ENCODE data around the gene FBXO40.

The FBXO40 gene

DNA sequence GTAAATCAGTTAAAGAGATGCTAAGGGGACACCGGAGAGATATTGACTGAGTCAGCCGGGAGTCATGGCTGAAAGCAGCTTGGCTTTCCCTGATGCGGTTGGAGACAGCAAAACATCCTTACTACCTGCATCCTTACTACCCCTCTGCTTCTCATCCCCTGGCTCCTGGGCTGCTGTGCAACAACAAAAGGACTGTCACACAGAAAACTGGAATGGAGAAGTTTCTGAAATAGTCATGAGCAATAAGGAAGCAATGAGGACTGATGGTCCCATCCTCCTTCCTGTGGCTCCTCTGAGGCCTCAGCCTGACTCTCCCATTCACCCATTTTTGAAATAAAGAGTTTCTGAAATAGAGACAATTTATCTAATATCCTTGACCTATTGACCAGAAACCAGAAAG lies 66.4 kb downstream of the FBXO40 start:
- DNase-seq (ENCODE audit: low read depth, low spot score) = no peak
- peak overlapping the region; percentile 73 for H3K4me3 ChIP-seq (ENCODE audit: low read length)

DNA sequence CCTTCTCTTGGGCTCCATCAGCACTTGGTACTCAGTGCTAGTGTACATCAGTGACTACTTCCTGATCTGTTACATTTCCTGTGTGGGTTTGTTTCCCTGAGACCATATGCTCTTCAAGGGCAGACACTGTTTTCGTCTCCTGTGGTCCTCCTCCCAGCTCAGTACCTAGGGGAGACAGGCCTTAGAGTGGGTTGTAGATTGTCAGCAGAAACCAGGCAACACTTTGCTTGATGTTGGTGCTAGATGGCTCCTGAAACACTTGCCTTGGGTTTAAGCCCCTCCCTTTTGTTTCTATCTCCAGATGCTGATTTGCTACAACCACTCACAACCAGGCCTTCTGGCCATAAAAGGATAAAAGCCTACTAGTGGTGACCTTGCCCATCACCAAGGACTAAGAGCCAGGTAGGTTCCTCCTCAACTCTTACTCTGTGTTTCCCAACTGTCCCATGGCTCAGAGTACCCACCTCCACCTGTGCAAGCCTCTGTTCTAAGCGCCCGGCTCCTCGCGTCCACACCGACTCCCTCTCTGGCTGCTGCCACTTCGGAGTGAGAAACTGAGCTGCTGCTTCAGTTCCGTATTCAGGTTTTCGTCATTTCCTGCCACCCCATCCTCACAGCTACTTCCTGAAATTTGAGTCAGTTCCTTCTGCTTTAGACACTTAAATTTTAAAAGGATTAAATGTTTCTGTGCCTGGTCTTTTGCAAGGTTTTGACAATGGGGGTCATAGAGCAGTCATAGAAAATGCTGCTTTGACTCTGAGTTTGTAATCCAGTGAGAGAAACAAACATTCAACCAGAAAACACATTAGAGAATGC lies 67.4 kb downstream of the FBXO40 start, which contains the start of gene HCLS1:
HCLS1 (minus strand) TSS at position 548 of the 816 bp plus-strand sequence. CDS start 2,556 bp downstream, outside the sequence.
- DNase-seq (ENCODE audit: low read depth, low spot score) = peak; percentile 69
- H3K4me3 ChIP-seq (ENCODE audit: low read length) = peak within 1 kb of the TSS; percentile 73

DNA sequence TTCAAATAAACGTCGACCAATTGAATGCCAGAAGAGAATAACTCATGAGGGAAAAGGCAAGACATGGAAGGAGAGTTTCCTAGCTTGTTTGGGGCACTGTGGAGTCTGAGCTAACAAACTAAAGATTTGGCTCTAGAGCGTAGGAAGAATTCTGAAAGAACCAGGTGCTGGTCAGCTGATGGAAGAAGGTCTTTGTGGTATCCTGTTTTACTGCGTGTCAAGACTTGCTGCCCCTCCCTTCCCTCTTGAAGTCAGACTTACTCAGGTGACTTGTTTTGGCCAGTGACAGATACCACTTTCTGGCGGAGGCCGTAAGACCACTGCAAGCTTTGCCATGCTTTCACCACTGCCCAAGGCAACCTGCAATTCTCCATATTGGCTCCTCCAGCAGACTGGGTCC lies 68.2 kb downstream of the FBXO40 start:
- H3K4me3 ChIP-seq (ENCODE audit: low read length) = no peak overlapping the region
- no peak for DNase-seq (ENCODE audit: low read depth, low spot score)

DNA sequence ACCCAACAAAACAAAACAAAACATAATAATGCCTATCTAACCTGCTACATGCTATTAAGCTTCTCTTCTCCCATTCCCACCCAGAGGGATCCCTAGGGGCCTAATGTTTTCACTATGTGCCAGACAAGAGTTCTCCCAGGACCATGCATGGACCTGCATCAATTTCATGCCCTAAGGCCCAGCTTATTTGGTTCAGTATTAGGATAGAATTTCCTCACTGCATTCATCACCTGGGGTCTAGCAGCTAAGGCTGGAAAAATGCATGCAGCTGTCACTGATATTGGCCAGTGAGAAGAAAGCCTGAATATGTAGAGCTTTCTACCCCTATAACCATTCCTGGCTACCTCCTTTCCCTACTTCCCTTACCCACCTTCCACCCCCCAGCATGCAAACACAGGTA lies 69.6 kb downstream of the FBXO40 start:
- DNase-seq (ENCODE audit: low read depth, low spot score) = no peak
- H3K4me3 ChIP-seq (ENCODE audit: low read length) = no peak overlapping the region

DNA sequence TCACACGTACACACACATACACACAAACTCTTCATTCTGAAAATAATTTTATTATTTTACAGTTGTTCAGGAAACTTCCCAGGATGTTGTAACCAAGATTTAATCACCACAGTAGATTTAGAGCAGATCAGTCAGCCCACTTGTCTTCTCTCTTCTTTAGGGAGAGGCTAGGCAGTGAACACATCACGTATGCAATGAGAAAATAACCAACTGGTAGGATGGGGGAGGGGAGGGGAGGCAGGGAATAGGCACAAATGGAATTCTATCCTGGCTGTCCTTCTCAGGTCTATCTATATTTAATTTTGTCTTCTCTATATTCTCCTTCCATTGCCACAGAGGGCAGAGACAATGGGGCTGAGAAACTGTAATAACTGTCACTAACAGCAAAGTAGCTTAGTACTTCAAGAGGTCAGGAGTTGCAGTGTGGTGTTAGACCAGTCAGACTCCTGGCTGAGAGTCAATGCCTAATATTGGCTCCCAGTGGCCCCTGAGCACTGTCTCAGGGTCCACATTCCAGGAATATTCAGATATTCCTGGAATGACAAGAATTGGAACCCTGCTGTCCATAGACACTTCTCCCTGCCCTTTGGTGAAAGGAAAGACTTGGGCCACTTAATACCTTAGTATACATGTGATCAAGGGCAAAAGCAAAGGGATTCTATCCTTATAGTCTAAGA lies 70.1 kb downstream of the FBXO40 start:
- H3K4me3 ChIP-seq (ENCODE audit: low read length) = no peak overlapping the region
- DNase-seq (ENCODE audit: low read depth, low spot score) = no peak

DNA sequence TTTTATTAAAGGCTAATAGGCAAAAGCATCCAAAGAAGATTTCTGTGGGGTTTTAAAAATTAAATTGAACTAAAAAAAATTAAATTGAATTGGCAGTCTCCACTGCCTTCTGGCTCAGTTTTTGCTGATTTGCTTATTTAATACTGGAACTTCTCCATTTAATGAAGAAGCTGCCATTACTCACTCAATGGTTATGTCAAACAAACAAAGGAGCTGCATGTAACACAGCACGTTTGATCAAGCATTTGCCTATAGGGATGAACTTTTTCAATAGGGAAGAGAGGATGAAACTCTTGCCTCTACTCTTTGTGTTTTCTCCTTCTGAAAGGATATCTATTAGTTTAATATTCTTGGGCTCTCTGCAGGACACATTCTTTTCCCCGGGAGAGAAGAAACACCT lies 72.3 kb downstream of the FBXO40 start:
- no peak for DNase-seq (ENCODE audit: low read depth, low spot score)
- no peak overlapping the region for H3K4me3 ChIP-seq (ENCODE audit: low read length)

DNA sequence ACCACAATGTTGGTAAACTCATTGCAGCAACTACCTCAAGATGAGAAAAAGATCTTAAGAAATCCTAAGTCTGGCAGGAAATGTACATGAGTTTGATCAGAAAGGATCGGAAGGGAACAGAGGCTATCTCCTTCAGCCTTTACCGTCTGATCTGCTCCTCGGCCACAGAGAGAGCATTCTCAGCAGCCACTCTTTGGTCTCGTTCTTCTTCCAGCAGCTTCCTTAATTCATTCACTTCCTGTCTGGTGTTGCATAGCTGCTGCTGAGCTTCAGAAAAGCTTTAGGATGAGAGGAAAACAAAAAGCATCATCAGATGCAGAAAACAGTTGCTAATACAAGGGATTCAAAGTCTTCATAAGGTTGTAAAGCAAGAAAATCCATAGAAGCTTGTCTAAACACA lies 74.2 kb downstream of the FBXO40 start:
- no peak for DNase-seq (ENCODE audit: low read depth, low spot score)
- no peak overlapping the region for H3K4me3 ChIP-seq (ENCODE audit: low read length)

DNA sequence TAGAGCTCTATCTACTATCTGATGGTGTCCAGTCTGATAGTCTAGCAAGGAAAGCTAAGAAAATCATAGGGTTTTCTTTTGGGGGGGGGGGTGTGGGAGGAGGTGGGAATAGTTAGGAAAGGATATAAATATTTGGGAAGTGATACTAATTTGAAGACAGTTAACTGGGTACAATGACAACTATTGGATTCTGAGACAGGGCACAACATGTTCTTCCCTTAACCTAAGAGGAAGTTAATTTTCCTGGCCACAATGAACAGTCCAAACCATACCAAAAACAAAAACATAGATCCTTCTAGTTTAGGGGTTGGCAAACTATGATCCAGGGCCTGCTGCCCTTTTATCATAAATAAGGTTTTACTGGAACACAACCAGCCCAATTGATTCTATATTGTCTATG lies 77.5 kb downstream of the FBXO40 start:
- no peak overlapping the region for H3K4me3 ChIP-seq (ENCODE audit: low read length)
- DNase-seq (ENCODE audit: low read depth, low spot score) = no peak

DNA sequence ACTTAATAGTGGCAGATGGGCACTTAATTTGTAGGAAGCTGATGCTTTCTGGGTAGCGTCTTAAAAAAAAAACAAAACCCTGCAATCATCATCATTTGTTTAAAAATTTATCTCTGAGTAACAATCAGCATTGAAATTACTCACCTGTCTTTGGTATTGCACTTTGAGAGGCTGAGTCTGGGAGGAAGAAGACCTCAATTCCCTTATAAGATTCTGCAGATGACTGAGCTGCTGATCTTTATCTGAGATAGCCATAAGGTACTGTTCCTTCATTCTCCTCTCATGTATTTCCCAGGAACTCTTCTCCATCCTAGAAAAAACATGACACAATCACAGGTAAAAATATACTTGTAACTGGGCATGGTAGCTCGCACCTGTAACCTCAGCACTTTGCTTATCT lies 84.0 kb downstream of the FBXO40 start:
- DNase-seq (ENCODE audit: low read depth, low spot score) = no peak
- no peak overlapping the region for H3K4me3 ChIP-seq (ENCODE audit: low read length)

Measured in Jurkat, Clone E6-1 (cell line).